AG10803 (cell line): ENCODE results near the gene CDH23.
A peak's percentile ranks its signal among the peaks of the same experiment; 100 is the strongest.

ENCODE experiments used
- DNase-seq: peaks from one replicate; pipeline ENCODE4 v3.0.0; 2010; ENCODE audit warnings: low read depth
- H3K4me3 ChIP-seq: 2 replicates; pipeline ENCODE4 v1.5.1; 2011; ENCODE audit warnings: mild to moderate bottlenecking, low read length, control low read depth
- CTCF ChIP-seq: conservative IDR thresholded peaks from 2 replicates; pipeline ENCODE4 v1.5.1; 2011; ENCODE audit warnings: mild to moderate bottlenecking, low read length, control low read depth, inconsistent platforms

Gene CDH23

GRCh38 chr10:71564194-71564820 lies 167.6 kb downstream of the CDH23 start:
- DNase-seq, result no peak
- H3K4me3 ChIP-seq, result no peak overlapping the region
- no peak for TF ChIP-seq CTCF

GRCh38 chr10:71565284-71566000 lies 168.7 kb downstream of the CDH23 start:
- no peak for DNase-seq
- TF ChIP-seq CTCF, result no peak
- no peak overlapping the region for H3K4me3 ChIP-seq

- H3K4me3 ChIP-seq, result no peak overlapping the region
- TF ChIP-seq CTCF, result no peak
- DNase-seq, result no peak
Observed at GRCh38 chr10:71567006-71567405, 170.3 kb downstream of the CDH23 start.

- H3K4me3 ChIP-seq, result no peak overlapping the region
- no peak for DNase-seq
- TF ChIP-seq CTCF, result no peak
Observed at GRCh38 chr10:71568896-71569492, 172.3 kb downstream of the CDH23 start.

- peak; percentile 88 for TF ChIP-seq CTCF
- no peak overlapping the region for H3K4me3 ChIP-seq
- peak; percentile 34 for DNase-seq
Observed at GRCh38 chr10:71569775-71570588, 173.3 kb downstream of the CDH23 start.

- H3K4me3 ChIP-seq, result no peak overlapping the region
- TF ChIP-seq CTCF, result no peak
- DNase-seq, result no peak
Observed at GRCh38 chr10:71571460-71572175, 174.9 kb downstream of the CDH23 start.
